Measurements from ENCODE around the gene RPRD1B. TPM values are rescaled to one million over a fixed set of nuclear protein-coding genes. Genes with fewer than 3 reads are reported as not detected.

Gene RPRD1B
- total RNA-seq, 1 experiment from 2014 or later = 7.2 TPM

- in situ Hi-C loops (cut with HindIII; ENCODE audit: low sequenced_read_pairs) = no loop called here
- DNase-seq (ENCODE audit: low spot score) = no peak
Observed at GRCh38 chr20:38031957-38032356, 1.6 kb upstream of the RPRD1B start.

GRCh38 chr20:38032585-38033329 is 789 bp upstream of the RPRD1B start:
- no peak for DNase-seq (ENCODE audit: low spot score)
- in situ Hi-C loops (cut with HindIII; ENCODE audit: low sequenced_read_pairs) = no loop called here

GRCh38 chr20:38034108-38034649 is 633 bp downstream of the RPRD1B start:
- in situ Hi-C loops (cut with HindIII; ENCODE audit: low sequenced_read_pairs) = no loop called here
- DNase-seq (ENCODE audit: low spot score) = peak; percentile 9

- no peak for DNase-seq (ENCODE audit: low spot score)
- in situ Hi-C loops (cut with HindIII; ENCODE audit: low sequenced_read_pairs) = no loop called here
Observed at GRCh38 chr20:38034961-38035360, 1.4 kb downstream of the RPRD1B start.

- no peak for DNase-seq (ENCODE audit: low spot score)
- in situ Hi-C loops (cut with HindIII; ENCODE audit: low sequenced_read_pairs) = no loop called here
Observed at GRCh38 chr20:38036366-38036765, 2.8 kb downstream of the RPRD1B start.

GRCh38 chr20:38040276-38040675 is 6.7 kb downstream of the RPRD1B start:
- in situ Hi-C loops (cut with HindIII; ENCODE audit: low sequenced_read_pairs) = no loop called here
- DNase-seq (ENCODE audit: low spot score) = no peak

GRCh38 chr20:38043512-38044300 is 10.2 kb downstream of the RPRD1B start:
- no peak for DNase-seq (ENCODE audit: low spot score)
- in situ Hi-C loops (cut with HindIII; ENCODE audit: low sequenced_read_pairs) = no loop called here

GRCh38 chr20:38044685-38045084 is 11.1 kb downstream of the RPRD1B start:
- in situ Hi-C loops (cut with HindIII; ENCODE audit: low sequenced_read_pairs) = no loop called here
- DNase-seq (ENCODE audit: low spot score) = no peak

GRCh38 chr20:38046572-38046971 is 13.0 kb downstream of the RPRD1B start:
- no peak for DNase-seq (ENCODE audit: low spot score)
- in situ Hi-C loops (cut with HindIII; ENCODE audit: low sequenced_read_pairs) = no loop called here

- peak; percentile 14 for DNase-seq (ENCODE audit: low spot score)
- in situ Hi-C loops (cut with HindIII; ENCODE audit: low sequenced_read_pairs) = no loop called here
Observed at GRCh38 chr20:38049800-38050199, 16.3 kb downstream of the RPRD1B start.

- DNase-seq (ENCODE audit: low spot score) = no peak
- in situ Hi-C loops (cut with HindIII; ENCODE audit: low sequenced_read_pairs) = no loop called here
Observed at GRCh38 chr20:38050686-38051085, 17.1 kb downstream of the RPRD1B start.

GRCh38 chr20:38052870-38053269 is 19.3 kb downstream of the RPRD1B start:
- in situ Hi-C loops (cut with HindIII; ENCODE audit: low sequenced_read_pairs) = no loop called here
- DNase-seq (ENCODE audit: low spot score) = no peak

GRCh38 chr20:38054647-38055046 is 21.1 kb downstream of the RPRD1B start:
- no peak for DNase-seq (ENCODE audit: low spot score)
- in situ Hi-C loops (cut with HindIII; ENCODE audit: low sequenced_read_pairs) = no loop called here

GRCh38 chr20:38055294-38055693 is 21.7 kb downstream of the RPRD1B start:
- in situ Hi-C loops (cut with HindIII; ENCODE audit: low sequenced_read_pairs) = no loop called here
- no peak for DNase-seq (ENCODE audit: low spot score)

GRCh38 chr20:38055848-38056247 is 22.3 kb downstream of the RPRD1B start:
- no peak for DNase-seq (ENCODE audit: low spot score)
- in situ Hi-C loops (cut with HindIII; ENCODE audit: low sequenced_read_pairs) = no loop called here

GRCh38 chr20:38057351-38057972 is 23.9 kb downstream of the RPRD1B start:
- peak; percentile 77 for DNase-seq (ENCODE audit: low spot score)
- in situ Hi-C loops (cut with HindIII; ENCODE audit: low sequenced_read_pairs) = no loop called here

- in situ Hi-C loops (cut with HindIII; ENCODE audit: low sequenced_read_pairs) = no loop called here
- DNase-seq (ENCODE audit: low spot score) = no peak
Observed at GRCh38 chr20:38059832-38060231, 26.3 kb downstream of the RPRD1B start.

GRCh38 chr20:38060536-38060935 is 27.0 kb downstream of the RPRD1B start:
- in situ Hi-C loops (cut with HindIII; ENCODE audit: low sequenced_read_pairs) = no loop called here
- DNase-seq (ENCODE audit: low spot score) = no peak

GRCh38 chr20:38061109-38061508 is 27.6 kb downstream of the RPRD1B start:
- in situ Hi-C loops (cut with HindIII; ENCODE audit: low sequenced_read_pairs) = no loop called here
- no peak for DNase-seq (ENCODE audit: low spot score)

- no peak for DNase-seq (ENCODE audit: low spot score)
- in situ Hi-C loops (cut with HindIII; ENCODE audit: low sequenced_read_pairs) = no loop called here
Observed at GRCh38 chr20:38062890-38063289, 29.3 kb downstream of the RPRD1B start.
